ENCODE measurements around the gene SLC25A21.
"Not testable (repeated sequence)": the region's sequence is repeated elsewhere in the genome, so short reads cannot be mapped to it uniquely, and the experiment has no call there.

The SLC25A21 gene

GRCh38 chr14:37167151-37168047, 5.0 kb downstream of the SLC25A21 start:
- DNase-seq (ENCODE audit: extremely low read depth, low read depth) = no peak
- TF ChIP-seq CTCF (IDR thresholded peaks at IDR 0.05; ENCODE audit: low read depth, low read length) = no peak

- no peak for DNase-seq (ENCODE audit: extremely low read depth, low read depth)
- no peak for TF ChIP-seq CTCF (IDR thresholded peaks at IDR 0.05; ENCODE audit: low read depth, low read length)
Observed at GRCh38 chr14:37165794-37166193, 6.6 kb downstream of the SLC25A21 start.

- DNase-seq (ENCODE audit: extremely low read depth, low read depth) = not testable (repeated sequence)
Observed at GRCh38 chr14:37162307-37162706, 10.1 kb downstream of the SLC25A21 start.

- no peak for TF ChIP-seq CTCF (IDR thresholded peaks at IDR 0.05; ENCODE audit: low read depth, low read length)
Observed at GRCh38 chr14:37157987-37158386, 14.4 kb downstream of the SLC25A21 start.

GRCh38 chr14:37153483-37153882, 18.9 kb downstream of the SLC25A21 start:
- DNase-seq (ENCODE audit: extremely low read depth, low read depth) = no peak
- TF ChIP-seq CTCF (IDR thresholded peaks at IDR 0.05; ENCODE audit: low read depth, low read length) = no peak

More at GRCh38 chr14:37157987-37158386, 14.4 kb downstream of the SLC25A21 start:
- no peak for DNase-seq (ENCODE audit: extremely low read depth, low read depth)

- TF ChIP-seq CTCF (IDR thresholded peaks at IDR 0.05; ENCODE audit: low read depth, low read length) = no peak
- DNase-seq (ENCODE audit: extremely low read depth, low read depth) = no peak
Observed at GRCh38 chr14:37153005-37153404, 19.4 kb downstream of the SLC25A21 start.

GRCh38 chr14:37150414-37150813, 22.0 kb downstream of the SLC25A21 start:
- peak; percentile 36 for DNase-seq (ENCODE audit: extremely low read depth, low read depth)
- TF ChIP-seq CTCF (IDR thresholded peaks at IDR 0.05; ENCODE audit: low read depth, low read length) = peak; percentile 64

Measured in AG09319 (cell line).